GM12873 (cell line): Measurements from ENCODE around the gene DCPS.

Source experiments
- TF ChIP-seq, protein P1 (sequence below): IDR thresholded peaks from 2 replicates; pipeline ENCODE4 v1.5.1; 2012; ENCODE audit warnings: low read depth, mild to moderate bottlenecking, moderate library complexity, low read length, control low read depth; ENCODE audit not compliant: insufficient read depth; ENCODE audit errors: missing control alignments

Gene DCPS

DNA sequence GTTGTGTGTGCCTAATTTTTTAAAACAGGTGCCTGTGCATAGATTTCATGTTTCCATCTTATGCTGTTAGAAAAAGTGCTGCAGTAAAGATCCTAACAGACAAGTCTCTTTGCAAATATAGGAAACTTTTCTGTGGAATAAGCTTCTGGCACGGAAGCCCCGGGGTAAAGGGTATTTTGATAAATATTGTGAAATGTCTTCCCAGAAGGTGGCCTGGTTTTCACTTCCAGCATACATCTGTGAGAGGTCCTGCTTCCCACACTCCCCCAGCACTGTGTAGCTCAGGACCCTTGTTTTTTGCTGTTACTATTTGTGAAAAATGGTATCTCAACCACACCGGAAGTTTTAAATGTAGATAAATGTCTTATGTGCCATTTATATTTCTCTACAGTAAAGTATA lies 66.2 kb downstream of the DCPS start:
- TF ChIP-seq, protein P1, sequence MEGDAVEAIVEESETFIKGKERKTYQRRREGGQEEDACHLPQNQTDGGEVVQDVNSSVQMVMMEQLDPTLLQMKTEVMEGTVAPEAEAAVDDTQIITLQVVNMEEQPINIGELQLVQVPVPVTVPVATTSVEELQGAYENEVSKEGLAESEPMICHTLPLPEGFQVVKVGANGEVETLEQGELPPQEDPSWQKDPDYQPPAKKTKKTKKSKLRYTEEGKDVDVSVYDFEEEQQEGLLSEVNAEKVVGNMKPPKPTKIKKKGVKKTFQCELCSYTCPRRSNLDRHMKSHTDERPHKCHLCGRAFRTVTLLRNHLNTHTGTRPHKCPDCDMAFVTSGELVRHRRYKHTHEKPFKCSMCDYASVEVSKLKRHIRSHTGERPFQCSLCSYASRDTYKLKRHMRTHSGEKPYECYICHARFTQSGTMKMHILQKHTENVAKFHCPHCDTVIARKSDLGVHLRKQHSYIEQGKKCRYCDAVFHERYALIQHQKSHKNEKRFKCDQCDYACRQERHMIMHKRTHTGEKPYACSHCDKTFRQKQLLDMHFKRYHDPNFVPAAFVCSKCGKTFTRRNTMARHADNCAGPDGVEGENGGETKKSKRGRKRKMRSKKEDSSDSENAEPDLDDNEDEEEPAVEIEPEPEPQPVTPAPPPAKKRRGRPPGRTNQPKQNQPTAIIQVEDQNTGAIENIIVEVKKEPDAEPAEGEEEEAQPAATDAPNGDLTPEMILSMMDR = no peak

DNA sequence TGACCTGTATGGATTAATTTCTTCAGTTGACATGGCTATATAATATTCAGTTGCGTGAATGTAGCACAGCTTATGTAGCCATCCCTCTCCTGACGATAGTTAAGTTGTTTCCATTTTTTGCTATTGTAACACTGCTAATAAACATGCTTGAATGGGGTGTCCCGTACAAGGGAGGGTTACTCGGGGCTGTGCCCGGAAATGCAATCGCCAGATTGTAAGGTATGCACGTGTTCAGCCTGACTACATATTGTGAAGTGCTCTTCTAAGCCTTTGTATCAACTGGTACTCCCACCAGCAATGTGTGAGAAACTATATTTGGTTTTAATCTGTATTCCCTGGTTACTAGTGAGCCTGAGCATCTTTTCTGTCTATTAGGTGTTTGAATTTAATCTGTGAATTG lies 67.7 kb downstream of the DCPS start:
- TF ChIP-seq, protein P1 = no peak

DNA sequence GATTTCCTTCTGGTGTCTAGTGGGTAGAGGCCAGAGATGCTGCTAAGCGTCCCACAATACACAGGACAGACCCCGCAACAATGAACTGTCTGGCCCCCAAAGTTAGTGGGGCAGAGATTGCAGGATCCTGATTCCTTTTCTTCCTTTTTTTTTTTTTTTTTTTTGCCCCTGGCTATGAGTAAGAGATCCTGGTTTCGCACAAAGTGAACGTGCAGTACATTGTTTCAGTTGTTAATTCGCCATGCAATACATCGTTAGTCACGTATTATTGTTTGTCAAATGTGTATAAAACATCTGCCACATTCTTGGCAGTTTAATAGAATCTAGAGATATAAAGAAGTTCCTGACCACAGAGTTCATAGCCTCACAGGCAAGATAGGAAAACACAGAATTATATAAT lies 71.9 kb downstream of the DCPS start:
- TF ChIP-seq, protein P1 = no peak

DNA sequence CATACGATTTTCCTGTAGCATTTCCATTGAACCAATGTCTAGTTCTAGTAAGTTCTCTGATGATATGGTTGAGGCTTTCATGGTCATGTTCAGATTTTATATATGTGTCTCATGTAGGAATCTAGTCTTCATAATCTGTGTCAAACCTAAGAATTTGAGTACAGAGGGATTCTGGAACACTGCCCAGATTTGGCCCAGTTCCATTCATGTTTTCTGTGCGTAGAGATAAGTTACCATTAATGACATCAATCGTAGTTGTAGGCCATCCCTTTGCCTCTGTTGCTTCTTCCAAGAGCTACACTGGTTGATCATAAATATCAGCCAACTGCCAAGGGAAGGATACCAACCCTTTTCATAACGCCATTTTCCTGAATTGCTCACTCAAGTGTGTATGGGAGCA lies 74.9 kb downstream of the DCPS start:
- TF ChIP-seq, protein P1 = no peak

DNA sequence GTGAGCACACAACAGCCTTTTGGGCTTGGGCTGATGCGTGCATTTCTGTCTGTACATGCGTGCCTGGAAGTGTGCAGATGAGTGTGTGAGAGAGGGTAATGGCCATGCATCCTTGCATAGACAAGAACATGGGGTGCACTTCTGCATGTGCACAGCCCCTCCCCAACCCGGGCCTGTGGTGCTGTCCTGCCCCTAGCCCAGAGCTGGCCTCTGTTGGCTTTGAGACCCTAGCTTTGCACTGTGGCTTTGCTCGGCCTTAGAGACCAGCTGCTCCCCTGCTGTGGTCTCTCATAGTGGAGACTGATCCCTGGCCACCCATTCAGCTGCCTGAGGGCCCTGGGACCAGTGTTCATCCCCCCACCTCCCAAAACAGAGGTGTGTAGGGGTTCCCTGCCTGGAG lies 77.0 kb downstream of the DCPS start:
- TF ChIP-seq, protein P1 = no peak

DNA sequence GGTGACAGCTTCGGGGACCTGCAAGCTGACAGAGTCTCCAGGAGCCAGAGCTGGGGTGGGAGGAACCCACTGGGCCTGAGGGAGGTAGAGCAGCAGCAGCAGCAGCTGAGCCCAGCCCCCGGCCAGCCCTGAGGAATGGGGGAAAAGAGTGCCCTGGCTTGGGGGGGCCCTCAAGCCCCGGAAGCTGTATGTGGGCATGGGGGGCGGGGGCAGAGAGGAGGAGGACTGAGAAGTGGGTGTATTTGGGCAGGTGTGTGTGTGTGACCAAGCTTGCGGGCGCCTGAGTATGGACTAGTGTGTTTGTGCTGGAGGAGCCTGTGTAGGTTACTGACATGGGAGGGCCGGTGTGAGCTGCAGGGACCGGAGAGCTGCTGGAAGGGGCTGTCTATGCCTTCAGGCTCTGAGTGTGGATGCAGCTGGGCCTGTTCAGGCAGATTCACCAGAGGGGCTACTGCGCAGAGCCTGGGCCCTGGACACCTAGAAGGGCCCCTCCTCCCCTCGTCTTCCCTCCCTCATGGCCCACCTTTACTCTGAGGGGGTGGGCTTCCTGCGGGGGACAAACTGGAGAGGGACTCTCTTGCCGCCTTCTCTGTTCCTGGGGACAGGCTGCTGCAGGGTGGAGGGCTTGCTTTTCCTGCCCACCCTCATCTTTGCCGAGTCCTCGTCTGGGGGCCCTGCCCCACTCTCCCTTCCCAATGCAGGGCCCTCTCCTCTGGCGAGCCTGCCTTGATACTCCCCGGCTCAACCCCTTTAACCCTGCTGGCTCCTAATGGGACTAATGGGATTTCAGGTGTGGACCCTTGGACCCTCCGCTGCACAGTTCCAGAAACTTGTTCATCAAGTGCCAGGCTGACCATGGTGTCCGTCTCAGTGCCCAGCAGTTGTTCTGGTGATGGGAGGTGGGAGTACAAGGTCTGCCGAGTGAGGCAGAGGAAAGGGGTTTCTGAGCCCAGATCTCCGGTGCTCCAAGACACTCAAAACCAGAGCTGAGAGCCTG lies 79.8 kb downstream of the DCPS start:
- TF ChIP-seq, protein P1 = no peak

DNA sequence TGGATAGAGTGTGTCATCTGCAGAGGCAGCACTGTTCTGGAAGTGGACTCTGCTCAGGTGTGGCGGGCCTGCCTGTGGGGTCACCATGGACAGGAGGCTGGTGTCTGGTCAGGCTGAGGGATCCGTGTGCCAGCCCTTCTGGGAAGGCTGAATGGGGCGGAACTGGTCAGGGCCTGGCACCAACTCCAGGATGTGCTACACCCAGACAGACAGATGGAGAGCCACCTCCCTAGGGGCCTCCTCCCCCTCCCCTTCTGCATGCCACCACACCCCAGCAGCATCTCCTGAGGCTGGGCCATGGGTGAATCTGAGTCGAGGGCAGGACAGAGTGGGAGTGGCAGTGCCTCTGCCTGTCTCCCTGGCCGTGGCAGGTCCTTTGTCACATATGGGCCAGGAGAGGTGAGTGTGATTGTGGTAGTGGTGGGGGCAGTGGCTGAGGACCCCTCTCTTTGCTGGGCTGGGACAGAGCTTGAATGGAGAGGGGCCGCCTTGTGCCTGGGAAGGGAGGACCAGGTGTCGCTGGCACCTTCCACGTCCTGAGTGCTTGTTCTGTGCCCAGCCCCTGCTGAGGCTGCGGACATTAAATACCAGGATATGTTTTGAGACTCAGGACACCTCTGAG lies 80.7 kb downstream of the DCPS start:
- TF ChIP-seq, protein P1 = no peak
